ENCODE results near the gene SLC6A18.
"Not testable (repeated sequence)": the region's sequence is repeated elsewhere in the genome, so short reads cannot be mapped to it uniquely, and the experiment has no call there.

SLC6A18 gene

DNA sequence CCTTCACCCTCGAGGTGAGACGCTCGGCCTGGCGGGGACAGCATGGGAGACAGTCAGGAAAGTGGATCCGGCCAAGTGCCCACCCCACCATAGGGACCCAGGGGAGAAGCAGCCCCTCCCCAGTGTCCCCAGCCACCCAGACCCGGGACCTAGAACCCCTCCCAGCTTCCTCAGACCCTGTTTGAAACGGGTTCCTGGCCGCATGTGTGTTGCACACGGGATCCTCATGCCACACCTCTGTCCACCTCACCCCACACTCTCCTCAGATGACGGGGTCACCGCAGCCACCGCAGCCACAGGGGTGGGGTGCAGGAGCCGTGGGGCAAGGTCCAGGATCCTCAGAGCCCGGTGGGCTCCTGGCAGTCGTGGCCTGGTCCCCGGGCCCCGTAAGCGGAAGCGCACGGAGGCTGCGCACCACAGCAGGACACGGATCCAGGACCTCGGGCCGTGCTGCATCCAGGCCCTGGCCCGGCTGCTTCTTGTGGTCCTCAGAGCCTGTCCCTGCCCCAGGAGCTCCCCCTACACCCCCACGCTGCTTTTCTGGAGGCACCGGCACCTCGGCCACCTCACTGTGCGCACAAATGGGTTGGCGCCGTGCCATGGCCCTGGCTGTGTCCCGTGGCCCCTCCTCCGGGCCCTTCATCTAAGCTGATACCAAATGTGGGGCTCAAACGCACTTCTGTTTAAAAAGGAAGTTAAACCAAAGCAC lies 54.4 kb downstream of the SLC6A18 start:
- DNase-seq = no peak

- DNase-seq = no peak
Measured at GRCh38 chr5:1280177-1281037, 55.2 kb downstream of the SLC6A18 start.

DNA sequence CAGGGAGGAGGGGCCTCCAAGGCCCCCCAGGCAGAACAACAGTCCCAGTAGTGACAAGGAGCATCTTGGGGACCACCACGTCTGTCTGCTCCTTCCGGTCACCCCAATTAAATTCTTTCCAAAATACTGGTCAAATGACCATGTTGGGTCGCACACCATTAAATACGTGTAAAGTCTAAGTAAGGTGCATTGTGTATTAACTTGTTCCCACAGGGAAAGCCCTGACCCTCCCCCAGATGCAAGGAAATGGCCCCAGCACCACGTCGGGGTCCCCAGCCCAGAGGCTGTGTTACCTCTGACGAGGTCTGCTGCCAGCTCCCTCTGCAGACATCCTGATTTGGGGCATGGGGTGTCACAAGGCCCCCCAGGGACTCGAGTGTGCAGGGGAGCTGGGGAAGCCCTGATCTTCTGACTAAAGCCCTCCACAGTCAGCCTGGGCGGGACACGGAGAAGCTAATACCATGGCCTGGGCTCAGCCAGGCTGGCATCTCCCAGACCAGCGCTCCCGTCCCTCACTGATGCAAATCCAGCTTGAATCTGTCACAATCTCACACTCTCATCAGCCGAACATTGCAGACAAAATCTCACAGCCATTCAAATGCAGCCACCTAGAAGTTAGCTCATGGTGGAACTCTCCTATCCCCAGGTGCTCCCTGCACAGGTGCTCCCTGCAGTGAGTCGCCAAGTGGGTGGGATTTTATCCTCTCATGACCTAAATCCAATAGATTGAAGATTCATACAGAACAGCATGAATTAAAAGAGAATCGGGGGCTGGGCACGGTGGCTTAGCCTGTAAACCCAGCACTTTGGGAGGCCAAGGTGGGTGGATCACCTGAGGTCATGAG lies 56.1 kb downstream of the SLC6A18 start:
- DNase-seq = no peak

DNA sequence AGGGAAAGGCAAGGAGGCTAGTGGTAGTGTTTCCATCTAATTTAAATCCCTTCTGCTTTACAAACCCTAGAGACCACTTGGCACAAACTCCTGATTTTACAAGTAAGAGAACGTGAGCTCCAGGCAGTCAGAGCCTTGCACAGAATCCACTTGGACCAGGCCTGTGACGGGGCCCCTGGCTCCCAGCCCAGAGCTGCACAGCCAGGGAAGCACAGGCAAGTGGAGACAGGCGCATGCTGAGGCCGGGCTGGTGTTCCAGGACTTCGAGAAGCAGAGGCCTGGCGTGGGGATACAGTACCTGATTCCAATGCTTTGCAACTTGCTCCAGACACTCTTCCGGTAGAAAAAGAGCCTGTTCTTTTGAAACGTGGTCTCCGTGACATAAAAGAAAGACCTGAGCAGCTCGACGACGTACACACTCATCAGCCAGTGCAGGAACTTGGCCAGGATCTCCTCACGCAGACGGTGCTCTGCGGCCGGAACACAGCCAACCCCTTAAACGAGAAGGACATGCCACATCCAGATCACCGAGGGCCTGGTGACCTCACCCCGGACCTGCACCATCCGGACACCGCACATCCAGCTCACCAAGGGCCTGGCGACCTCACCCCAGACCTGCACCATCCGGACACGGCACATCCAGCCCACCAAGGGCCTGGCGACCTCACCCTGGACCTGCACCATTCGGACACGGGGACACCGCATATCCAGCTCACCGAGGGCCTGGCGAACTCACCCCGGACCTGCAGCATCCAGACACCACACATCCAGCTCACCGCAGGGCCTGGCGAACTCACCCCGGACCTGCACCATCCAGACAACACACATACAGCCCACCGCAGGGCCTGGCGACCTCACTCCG lies 57.2 kb downstream of the SLC6A18 start:
- DNase-seq = no peak

DNA sequence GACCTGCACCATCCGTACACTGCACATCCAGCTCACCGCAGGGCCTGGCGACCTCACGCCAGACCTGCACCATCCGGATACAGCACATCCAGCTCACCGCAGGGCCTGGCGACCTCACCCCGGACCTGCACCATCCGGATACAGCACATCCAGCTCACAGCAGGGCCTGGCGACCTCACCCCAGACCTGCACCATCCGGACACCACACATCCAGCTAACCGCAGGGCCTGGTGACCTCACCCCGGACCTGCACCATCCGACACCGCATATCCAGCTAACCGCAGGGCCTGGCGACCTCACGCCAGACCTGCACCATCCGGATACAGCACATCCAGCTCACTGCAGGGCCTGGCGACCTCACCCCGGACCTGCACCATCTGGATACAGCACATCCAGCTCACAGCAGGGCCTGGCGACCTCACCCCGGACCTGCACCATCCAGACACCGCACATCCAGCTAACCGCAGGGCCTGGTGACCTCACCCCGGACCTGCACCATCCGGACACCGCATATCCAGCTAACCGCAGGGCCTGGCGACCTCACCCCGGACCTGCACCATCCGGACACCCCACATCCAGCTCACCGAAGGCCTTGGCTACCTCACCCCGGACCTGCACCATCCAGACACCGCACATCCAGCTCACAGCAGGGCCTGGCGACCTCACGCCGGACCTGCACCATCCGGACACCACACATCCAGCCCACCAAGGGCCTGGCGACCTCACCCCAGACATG lies 58.0 kb downstream of the SLC6A18 start:
- not testable (repeated sequence) for DNase-seq

DNA sequence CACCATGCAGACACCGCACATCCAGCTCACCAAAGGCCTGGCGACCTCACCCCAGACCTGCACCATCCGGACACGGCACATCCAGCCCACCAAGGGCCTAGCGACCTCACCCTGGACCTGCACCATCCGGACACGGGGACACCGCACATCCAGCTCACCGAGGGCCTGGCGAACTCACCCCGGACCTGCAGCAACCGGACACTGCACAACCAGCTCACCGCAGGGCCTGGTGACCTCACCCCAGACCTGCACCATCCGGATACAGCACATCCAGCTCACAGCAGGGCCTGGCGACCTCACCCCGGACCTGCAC lies 58.5 kb downstream of the SLC6A18 start:
- not testable (repeated sequence) for DNase-seq

DNA sequence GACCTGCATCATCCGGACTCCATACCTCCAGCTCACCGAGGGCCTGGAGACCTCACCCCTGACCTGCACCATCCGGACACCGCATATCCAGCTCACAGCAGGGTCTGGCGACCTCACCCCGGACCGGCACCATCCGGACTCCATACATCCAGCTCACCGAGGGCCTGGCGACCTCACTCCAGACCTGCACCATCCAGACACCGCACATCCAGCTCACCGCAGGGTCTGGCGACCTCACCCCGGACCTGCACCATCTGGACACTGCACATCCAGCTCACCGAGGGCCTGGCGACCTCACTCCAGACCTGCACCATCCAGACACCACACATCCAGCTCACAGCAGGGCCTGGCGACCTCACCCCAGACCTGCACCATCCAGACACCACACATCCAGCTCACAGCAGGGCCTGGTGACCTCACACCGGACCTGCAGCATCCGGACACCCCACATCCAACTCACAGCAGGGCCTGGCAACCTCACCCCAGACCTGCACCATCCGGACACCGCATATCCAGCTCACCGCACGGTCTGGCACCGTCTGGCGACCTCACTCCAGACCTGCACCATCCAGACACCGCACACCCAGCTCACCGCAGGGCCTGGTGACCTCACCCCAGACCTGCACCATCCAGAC lies 59.3 kb downstream of the SLC6A18 start:
- DNase-seq = not testable (repeated sequence)

DNA sequence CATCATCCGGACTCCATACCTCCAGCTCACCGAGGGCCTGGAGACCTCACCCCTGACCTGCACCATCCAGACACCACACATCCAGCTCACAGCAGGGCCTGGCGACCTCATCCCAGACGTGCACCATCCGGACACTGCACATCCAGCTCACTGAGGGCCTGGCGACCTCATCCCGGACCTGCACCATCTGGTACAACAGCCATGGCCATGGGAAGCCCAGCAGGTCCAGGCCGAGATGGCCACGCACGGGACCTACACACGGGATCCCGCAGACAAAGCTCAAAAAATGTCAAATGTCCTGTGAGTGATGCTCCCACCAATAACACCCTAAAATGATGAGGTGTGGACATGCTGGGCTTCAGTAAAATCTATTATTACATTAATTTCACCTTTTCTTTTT lies 60.0 kb downstream of the SLC6A18 start:
- no peak for DNase-seq

DNA sequence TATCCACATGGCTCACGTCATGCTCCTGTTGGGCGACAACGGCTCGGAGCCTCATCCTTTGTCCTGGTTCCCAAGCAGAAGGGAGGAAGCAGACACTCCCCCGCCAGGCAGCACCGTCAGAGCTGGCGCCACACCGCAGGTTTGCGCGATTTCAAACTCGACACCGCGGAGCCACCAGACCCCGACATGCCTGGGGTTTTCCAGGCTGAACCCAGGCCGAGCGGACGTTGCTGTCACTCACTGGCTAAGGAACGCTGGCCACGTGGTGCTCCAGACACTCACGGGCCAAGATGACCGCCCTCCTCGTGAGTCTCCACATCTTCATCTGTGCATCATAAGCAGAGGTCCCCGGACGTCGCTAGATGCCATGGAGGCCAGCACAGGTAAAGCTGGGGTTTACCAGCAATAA lies 60.7 kb downstream of the SLC6A18 start:
- DNase-seq = no peak

- no peak for DNase-seq
Measured at GRCh38 chr5:1288439-1289335, 63.5 kb downstream of the SLC6A18 start.

DNA sequence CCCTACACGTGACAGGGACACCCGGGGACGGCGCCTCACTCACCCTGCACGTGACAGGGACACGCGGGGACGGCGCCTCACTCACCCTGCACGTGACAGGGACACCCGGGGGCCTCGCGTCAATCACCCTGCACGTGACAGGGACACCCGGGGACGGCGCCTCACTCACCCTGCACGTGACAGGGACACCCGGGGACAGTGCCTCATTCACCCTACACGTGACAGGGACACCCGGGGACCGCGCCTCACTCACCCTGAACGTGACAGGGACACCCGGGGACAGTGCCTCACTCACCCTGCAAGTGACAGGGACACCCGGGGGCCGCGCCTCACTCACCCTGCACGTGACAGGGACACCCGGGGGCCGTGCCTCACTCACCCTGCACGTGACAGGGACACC lies 64.4 kb downstream of the SLC6A18 start:
- DNase-seq = not testable (repeated sequence)

- not testable (repeated sequence) for DNase-seq
Measured at GRCh38 chr5:1290956-1291355, 65.8 kb downstream of the SLC6A18 start.

GRCh38 chr5:1291611-1292080 lies 66.5 kb downstream of the SLC6A18 start:
- DNase-seq = no peak

GRCh38 chr5:1292139-1292538 lies 67.0 kb downstream of the SLC6A18 start:
- DNase-seq = no peak

- DNase-seq = no peak
Measured at GRCh38 chr5:1292846-1293415, 67.8 kb downstream of the SLC6A18 start.

DNA sequence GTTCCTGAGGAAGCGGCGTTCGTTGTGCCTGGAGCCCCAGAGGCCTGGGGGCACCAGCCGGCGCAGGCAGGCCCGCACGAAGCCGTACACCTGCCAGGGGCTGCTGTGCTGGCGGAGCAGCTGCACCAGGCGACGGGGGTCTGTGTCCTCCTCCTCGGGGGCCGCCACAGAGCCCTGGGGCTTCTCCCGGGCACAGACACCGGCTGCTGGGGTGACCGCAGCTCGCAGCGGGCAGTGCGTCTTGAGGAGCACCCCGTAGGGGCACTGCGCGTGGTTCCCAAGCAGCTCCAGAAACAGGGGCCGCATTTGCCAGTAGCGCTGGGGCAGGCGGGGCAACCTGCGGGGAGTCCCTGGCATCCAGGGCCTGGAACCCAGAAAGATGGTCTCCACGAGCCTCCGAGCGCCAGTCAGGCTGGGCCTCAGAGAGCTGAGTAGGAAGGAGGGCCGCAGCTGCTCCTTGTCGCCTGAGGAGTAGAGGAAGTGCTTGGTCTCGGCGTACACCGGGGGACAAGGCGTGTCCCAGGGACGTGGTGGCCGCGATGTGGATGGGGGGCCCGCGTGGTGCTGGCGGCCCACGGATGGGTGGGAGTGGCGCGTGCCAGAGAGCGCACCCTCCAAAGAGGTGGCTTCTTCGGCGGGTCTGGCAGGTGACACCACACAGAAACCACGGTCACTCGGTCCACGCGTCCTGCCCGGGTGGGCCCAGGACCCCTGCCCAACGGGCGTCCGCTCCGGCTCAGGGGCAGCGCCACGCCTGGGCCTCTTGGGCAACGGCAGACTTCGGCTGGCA lies 68.4 kb downstream of the SLC6A18 start:
- DNase-seq = no peak

DNA sequence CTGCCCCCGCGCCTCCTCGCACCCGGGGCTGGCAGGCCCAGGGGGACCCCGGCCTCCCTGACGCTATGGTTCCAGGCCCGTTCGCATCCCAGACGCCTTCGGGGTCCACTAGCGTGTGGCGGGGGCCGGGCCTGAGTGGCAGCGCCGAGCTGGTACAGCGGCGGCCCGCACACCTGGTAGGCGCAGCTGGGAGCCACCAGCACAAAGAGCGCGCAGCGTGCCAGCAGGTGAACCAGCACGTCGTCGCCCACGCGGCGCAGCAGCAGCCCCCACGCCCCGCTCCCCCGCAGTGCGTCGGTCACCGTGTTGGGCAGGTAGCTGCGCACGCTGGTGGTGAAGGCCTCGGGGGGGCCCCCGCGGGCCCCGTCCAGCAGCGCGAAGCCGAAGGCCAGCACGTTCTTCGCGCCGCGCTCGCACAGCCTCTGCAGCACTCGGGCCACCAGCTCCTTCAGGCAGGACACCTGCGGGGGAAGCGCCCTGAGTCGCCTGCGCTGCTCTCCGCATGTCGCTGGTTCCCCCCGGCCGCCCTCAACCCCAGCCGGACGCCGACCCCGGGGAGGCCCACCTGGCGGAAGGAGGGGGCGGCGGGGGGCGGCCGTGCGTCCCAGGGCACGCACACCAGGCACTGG lies 69.1 kb downstream of the SLC6A18 start:
- no peak for DNase-seq
